NT2/D1 (cell line): ENCODE measurements around the gene PAN3.

Experiments used
- YY1 ChIP-seq: IDR thresholded peaks from 2 replicates; pipeline ENCODE4 v1.6.1; 2011; ENCODE audit not compliant: insufficient read length, insufficient read depth
- ZNF274 ChIP-seq: IDR thresholded peaks from 2 replicates; pipeline ENCODE4 v1.6.1; 2011; ENCODE audit warnings: mild to moderate bottlenecking, low read depth, low read length

GRCh38 chr13:28106976-28107375 is 31.4 kb upstream of the PAN3 start:
- TF ChIP-seq YY1 (no peak), ZNF274 (no peak)
